COLO829 (cell line): ENCODE data around the gene ZFP36.

Experiments
- DNase-seq: peaks from one replicate; pipeline ENCODE4 v3.0.0; 2012; ENCODE audit warnings: low spot score

The ZFP36 gene

DNA sequence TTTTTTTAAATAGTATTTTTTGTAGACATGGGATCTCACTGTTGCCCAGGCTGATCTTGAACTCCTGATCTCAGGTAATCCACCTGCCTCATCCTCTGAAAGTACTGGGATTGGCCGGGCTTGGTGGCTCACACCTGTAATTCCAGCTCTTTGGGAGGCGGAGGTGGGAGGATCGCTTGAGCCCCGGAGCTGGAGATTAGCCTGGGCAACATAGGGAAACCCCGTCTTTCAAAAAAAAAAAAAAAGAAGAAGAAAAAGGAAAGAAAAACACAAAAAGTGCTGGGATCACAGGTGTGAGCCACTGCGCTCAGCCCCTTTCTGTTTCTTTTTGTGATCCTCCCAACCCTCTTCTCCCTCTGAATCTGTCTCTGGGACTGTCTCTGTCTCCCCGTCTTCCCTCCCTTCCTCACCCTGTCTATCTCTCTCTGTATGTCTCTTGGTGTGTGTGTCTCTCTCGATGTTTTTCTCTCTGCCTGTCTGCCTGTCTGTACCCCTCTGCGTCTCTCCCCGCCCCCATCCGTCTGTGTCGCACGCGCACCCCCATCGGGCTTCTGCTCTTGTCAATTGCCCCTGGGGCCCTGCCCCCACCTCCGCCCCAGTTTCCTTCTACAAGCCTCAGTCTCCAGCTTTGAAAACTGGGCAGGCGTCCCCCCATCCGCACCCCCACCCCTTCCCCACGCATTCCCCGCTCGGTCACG is 540 bp upstream of the ZFP36 start:
- no peak for DNase-seq

- DNase-seq, result no peak
Measured at GRCh38 chr19:39407410-39407659, 688 bp downstream of the ZFP36 start.

DNA sequence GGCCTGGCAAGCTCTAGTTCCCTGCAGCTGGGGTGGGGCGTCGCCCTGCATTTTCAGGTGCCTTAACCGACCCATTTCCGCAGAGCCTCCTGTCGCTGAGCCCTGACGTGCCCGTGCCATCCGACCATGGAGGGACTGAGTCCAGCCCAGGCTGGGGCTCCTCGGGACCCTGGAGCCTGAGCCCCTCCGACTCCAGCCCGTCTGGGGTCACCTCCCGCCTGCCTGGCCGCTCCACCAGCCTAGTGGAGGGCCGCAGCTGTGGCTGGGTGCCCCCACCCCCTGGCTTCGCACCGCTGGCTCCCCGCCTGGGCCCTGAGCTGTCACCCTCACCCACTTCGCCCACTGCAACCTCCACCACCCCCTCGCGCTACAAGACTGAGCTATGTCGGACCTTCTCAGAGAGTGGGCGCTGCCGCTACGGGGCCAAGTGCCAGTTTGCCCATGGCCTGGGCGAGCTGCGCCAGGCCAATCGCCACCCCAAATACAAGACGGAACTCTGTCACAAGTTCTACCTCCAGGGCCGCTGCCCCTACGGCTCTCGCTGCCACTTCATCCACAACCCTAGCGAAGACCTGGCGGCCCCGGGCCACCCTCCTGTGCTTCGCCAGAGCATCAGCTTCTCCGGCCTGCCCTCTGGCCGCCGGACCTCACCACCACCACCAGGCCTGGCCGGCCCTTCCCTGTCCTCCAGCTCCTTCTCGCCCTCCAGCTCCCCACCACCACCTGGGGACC is 1.2 kb downstream of the ZFP36 start:
- no peak for DNase-seq

DNA sequence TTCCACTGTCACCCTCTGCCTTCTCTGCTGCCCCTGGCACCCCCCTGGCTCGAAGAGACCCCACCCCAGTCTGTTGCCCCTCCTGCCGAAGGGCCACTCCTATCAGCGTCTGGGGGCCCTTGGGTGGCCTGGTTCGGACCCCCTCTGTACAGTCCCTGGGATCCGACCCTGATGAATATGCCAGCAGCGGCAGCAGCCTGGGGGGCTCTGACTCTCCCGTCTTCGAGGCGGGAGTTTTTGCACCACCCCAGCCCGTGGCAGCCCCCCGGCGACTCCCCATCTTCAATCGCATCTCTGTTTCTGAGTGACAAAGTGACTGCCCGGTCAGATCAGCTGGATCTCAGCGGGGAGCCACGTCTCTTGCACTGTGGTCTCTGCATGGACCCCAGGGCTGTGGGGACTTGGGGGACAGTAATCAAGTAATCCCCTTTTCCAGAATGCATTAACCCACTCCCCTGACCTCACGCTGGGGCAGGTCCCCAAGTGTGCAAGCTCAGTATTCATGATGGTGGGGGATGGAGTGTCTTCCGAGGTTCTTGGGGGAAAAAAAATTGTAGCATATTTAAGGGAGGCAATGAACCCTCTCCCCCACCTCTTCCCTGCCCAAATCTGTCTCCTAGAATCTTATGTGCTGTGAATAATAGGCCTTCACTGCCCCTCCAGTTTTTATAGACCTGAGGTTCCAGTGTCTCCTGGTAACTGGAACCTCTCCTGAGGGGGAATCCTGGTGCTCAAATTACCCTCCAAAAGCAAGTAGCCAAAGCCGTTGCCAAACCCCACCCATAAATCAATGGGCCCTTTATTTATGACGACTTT is 2.0 kb downstream of the ZFP36 start:
- no peak for DNase-seq

- DNase-seq, result no peak
Measured at GRCh38 chr19:39409208-39410016, 2.8 kb downstream of the ZFP36 start.

GRCh38 chr19:39410017-39410830 is 3.6 kb downstream of the ZFP36 start:
- no peak for DNase-seq

GRCh38 chr19:39410831-39411080 is 4.1 kb downstream of the ZFP36 start:
- no peak for DNase-seq

DNA sequence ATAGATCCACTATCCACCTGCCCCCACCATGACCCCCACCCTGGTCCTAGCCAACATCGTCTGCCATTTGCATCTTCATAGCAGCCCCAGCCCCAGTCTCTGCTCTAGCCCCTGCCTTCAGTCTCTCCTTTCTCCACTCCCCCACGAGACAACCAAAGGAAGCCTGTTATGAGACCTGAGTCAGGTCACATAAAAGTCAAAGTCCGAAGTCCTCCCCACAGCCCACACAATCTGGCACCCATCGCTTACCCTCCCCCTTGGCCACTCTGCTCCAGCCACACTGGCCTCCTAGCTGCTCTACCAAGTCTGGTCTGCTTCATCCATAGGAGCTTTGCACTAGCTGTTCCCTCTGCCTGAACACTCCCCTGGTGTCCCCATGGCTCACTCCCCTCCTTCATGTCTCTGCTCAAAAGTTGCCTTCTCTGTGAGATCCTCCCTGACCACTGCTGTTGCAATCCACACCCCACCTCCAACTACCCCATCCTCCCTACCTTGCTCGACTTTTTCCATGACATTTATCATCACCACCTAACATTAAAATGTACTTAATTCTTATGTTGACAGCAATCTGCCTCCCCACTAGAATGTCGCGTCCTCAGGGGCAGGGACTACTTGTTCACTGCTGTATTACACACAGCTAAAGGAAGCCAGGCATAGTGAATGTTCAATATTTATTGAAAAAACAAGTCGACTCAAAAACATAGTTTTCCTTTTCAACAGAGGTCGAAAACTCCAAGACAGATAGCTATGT is 4.6 kb downstream of the ZFP36 start:
- no peak for DNase-seq

DNA sequence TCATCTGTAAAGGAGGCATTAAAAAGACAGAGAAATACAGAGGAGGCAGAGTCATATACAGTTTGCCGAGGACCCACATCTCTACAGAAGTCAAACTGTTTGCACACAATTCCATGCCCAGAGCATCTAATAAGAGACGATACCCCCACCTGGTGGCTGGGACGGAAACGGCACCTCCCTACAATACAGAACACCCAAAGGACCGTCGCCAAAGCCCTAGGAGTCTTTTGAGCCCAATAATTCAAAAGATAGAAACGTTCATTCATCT is 5.1 kb downstream of the ZFP36 start:
- DNase-seq, result peak; percentile 93

GRCh38 chr19:39412100-39412866 is 5.6 kb downstream of the ZFP36 start, which contains the start of gene PLEKHG2:
Gene PLEKHG2 (plus strand): TSS chr19:39412669. CDS start chr19:39414087, 1,418 bp downstream.
- peak; percentile 100 for DNase-seq

DNA sequence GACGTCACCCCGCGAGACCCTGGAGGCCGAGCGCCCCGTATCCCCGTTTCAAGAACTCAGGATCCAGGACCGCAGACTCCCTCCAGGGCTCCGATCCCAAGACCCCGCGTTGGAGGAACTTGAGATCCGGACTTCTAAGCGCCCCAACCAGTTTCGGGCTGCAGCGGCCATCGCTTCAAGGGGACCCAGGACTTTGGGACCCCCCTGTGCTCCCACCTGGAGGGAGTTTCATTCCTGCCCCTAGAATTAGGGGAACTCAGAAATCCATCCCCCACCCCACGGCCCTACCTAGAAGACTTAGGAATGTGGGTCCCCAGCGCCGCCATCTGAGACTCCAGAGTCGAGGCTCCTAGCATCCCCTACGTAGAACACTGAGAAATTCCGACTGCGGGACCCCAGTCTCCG is 6.2 kb downstream of the ZFP36 start:
- DNase-seq, result no peak

GRCh38 chr19:39413272-39413910 is 6.7 kb downstream of the ZFP36 start:
- DNase-seq, result no peak

DNA sequence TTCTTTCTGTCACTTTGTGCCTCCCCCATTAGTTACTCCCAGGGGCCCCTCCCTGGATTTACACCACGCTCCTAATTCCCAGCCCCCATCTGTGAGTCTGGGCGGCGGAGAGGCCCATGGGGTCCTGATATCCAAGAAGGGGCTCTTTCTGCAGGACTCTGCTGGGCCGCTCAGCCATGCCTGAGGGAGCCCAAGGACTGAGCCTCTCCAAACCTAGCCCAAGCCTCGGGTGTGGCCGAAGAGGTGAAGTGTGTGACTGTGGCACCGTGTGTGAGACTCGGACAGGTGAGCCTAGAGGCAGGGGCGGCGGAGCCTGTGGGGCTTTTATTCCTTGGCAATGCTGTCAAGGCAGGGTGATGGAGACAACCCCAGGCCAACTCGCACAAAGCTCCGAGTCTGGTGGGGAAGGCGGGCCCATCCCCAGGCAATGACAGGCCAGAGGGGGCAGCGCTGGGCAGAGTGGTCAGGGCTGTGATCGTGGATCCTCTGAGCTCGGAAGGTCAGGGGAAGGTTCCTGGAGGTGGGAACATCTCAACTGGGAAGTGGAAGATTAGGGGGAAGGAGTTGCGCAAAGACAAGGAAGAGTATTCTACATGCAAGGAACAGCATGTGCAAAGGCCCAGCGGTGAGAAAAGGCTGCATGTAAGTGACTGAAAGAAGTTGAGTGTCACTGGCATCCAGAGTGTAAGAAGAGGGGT is 7.4 kb downstream of the ZFP36 start:
- DNase-seq, result no peak

DNA sequence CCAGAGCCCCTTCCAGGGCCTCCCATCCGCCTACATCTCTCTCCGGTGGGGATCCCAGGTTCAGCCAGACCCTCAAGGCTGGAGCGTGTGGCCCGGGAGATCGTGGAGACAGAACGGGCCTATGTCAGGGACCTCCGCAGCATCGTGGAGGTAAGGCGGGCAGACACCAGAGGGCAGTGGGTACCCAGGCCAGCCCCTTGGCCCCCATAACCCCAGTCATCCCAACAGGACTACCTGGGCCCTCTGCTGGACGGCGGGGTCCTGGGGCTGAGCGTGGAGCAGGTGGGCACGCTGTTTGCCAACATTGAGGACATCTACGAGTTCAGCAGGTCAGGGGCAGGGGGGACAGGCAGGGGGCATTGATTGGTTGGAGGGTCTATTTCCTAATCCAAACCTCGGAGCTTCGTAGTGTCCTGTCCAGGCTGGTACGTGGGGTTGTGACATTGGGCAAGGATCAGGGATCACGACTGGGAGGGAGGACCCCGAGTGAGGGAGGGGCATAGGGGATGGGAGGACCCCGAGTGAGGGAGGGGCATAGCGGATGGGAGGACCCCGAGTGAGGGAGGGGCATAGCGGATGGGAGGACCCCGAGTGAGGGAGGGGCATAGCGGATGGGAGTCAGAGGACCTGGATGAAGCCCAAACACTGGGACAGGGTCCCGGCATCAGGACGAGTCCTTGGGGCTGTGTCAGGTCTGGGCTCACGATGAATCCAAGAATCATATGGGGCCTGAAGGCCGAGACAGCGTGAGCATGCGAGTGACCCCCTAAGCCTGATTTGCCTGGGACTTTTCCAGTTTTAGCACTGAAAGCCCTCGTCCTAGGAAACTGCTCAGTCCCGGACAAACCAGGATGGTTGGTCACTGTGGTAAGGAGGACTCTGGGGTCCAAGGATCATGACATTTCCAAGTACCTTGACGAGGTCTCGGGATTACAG is 8.7 kb downstream of the ZFP36 start:
- no peak for DNase-seq

GRCh38 chr19:39416152-39417120 is 9.8 kb downstream of the ZFP36 start:
- DNase-seq, result no peak

DNA sequence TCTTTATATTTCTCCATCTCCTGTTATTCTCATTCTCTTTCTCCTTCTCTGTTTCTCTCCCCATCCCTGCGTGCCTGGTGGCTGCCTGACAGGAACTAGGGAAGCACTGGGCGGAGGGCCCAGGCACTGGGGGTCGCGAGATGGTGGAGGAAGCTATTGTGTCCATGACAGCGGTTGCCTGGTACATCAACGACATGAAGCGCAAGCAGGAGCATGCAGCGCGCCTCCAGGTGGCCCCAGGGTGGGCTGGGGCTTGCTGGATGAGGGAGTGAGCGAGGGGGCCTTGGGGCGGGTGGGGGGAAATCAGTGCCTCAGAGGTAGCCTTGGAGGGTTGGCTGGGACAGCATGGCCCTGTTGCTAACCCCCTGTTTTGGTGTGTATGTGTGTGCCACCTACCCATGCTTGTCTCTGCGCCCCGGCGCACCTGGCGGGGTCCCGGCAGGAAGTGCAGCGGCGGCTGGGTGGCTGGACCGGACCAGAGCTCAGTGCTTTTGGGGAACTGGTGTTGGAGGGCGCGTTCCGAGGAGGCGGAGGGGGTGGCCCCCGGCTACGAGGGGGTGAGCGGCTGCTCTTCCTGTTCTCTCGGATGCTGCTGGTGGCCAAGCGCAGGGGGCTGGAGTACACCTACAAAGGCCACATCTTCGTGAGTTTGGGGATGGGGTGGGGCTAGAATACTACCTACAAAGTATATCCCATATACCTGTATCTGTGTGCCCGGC is 11.0 kb downstream of the ZFP36 start:
- no peak for DNase-seq
